Measurements from ENCODE around the gene LIMCH1.

Gene LIMCH1

DNA sequence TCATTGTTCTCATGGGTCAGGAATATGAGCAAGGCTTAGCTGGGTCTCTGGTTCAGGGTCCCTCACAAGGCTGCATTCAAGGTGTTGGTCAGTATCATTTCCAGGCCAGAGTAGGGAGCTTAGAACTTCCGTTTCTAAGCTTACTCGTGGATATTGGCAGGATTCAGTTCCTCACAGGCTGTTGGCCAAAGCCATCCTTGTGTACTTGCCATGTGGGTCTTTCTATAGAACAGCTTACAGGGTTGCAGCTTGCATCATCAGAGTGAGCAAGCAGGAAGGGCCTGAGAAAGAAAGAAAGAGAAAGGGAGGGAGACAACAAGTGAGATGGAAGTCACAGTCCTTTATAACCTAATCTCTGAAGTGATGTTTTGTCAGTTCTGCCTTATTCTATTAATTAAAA is 5.1 kb upstream of the LIMCH1 start:
- no peak for DNase-seq (ENCODE audit: low read depth)

DNA sequence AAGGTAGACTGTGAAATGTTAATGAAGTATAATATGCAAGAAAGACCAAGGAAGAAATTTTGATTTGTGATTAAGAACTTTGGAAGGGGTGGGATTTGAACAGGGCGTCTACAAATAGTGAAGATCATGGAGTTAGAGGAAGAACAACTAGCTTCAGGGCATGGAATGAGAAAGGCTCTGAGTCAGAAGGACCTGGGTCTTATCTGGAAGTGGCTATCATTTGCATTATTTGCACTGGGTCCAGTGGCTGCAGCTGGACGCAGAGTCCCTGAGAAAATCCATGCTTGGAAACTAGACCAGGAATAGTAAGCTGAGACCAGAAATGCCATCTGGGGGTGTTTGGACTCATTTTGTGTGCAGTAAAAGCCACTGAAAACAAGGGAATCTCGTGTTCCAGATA is 4.3 kb upstream of the LIMCH1 start:
- no peak for DNase-seq (ENCODE audit: low read depth)

DNA sequence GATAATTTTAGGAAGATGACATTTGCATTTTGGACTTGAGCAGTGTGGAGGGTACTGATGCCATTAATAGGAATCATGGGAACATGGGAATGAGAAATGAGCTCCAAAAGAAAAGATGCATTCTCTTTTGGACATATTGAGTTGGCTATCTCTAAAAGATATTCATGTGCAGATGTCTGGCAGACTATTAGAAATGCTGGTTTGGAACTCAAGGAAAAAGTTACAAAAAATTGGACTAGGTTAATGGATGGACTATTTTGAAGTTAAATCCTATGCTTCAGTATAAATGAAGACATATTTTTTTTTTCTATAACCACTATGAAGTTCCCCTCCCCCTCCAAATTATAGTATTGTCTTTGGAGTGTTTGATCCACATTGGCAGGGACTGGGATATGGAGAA is 3.6 kb upstream of the LIMCH1 start:
- DNase-seq (ENCODE audit: low read depth) = no peak

DNA sequence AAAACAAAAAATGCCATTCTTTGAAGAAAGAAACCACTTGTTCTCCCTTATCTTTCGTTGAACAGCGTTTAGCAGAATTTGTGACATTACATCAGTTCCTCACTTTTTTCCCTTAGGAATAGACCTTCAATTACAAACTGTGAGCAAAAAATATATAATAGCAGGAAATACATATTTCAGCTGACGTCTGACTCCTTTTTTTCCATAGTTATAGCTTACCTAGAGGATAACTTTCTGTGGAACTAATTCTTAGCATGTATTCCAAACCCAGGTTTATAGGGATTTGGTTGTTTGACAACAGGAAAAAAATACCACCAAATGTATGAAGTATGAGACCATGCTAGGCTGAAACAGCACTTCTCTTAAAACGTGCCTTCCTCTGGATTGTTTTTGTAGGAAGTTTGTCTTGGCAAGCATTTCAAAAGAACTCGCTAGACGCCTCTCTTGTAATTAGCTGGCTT is 2.0 kb upstream of the LIMCH1 start:
- DNase-seq (ENCODE audit: low read depth) = no peak

DNA sequence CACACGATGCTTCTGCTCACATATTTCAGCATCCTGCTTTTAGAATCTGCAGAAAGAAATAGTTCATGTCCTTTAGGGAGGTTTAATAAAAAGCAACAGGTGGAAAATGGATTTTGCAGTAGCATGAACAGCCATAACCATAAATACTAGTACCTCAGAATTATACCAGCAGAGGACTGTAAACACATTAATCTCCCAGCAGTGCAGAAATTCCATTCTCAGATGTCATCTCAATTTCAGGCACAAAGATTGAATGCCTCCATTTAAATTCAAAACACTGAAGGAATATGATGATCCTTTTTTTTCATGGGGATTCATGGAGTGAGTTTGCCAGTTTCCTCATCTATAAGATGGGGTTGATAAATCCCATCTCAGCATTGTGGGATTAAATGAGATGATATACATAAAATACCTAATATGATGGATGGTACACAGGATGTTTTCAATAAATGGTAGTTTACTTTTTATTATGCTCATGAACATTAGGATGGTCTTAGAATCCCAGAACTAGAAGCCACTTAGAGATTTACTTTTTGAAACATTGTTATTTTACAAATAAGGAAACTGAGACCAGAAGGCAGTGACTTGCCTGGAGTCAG is 566 bp upstream of the LIMCH1 start:
- no peak for DNase-seq (ENCODE audit: low read depth)

DNA sequence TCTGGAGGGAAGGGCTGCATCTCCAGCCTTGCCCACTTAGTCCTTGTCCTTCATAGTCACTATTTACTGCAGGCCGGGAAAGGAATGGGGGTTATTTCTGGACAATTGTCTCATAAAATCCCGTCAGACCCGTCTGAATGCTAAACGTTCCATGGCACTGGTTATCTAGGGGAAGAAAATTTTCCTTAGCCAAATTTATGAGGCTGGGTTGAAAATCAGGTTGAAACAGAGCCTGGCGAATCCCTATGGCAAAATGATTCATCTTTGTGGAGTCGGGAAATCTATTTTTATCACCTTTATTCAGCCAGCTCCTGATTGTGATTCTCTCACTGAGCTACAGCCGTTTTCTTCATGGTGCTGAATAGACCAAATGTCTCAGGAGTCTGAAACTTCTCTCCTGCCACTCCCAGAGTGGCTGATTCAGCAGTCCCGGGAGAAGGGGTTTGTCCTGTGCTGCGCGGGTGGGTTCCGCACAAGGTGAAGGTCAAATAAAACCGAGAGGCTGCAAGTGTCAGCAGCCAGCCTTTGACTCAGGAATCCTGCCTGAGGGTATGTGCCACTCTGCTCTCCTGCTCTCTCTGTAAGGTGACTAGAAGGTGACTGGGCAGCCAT is 1.0 kb downstream of the LIMCH1 start:
- no peak for DNase-seq (ENCODE audit: low read depth)

DNA sequence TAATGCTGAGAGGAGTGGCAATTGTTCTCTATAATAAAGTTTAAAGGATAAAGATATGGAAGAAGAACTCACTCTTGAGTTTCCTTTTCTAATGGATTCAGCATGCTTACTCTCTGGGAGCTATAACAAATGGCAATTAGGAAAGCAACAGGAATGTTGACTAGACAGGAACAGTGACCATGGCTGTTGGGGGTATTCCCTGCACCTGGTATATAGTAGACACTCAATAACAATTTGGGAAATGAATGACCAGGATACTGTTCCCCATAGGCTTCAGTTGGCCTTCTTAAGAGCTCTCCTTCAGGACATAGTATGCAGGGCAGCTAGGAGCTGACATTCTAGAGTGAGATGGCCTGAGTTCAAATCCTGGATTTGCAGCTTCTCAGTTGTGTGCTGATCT is 1.8 kb downstream of the LIMCH1 start:
- no peak for DNase-seq (ENCODE audit: low read depth)

DNA sequence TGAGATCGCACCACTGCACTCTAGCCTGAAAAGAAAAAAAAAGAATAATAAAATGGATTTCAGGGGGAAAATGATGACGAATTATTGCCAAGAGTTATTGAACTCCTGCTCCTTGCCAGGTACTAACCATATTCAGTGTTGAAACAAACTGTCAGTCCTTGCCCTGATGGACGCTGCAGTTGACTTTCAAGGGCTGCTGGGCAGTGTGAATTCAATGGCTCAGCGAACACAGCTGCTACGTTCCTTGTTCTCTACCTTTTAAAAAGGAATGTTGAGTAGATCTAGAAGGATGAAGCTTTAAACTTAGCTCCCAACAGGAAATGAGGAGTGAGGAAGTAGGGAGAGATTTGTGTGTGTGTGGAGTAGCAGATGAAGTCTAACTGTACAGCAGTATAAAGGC is 2.7 kb downstream of the LIMCH1 start:
- DNase-seq (ENCODE audit: low read depth) = no peak

DNA sequence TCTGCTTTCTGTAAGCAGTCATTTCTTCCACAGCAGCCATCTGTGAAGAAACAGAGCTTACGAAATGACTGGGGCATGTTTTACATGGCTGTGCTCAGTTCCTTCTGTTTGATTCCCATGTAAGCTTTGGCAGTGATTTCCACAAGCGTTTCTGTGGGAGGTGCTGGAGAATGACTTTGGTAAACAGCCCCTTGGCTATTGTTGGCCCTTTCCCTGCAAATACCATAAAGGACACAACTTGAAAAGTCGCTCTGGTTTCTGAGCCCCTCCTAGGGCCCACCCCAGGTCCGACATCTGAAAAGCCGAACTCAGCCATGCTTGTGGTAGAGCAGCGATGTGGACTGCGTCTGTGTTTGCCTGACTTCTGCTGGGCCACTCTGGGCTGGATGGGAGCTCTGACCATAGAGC is 3.7 kb downstream of the LIMCH1 start:
- DNase-seq (ENCODE audit: low read depth) = peak; percentile 16

DNA sequence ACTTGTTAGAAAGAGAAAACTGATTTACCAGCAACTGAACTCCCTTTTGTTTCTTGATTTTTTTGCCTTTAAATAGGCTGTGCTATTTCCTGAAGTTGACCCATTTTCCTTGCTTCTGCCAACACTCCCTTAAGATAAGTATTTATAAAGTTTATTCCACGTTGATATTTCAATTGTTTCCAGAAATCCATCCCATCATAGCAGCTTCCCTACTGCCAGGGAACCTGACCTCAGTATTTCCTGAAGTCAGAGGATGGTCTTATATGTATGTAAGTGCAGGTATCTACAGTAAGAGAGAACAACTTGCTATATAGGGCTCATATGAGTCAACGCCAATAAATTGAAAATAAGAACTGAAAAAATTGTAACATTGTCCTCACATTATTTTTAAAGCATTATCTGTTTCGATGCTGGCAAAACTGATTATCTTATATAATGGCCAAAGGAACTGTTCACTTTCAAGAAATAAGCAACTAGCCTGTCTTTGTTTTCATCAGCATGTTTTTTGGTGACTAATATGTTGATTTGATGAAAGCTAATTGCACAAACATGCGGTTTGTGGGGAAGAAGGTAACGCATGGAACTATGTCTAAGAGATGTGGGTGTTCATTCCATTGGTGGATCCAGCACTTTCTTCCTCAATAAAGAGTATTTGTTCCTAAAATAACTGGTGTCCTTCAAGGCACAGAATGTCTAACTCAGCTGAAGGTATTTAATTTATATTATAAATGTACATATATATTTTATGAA is 4.7 kb downstream of the LIMCH1 start:
- DNase-seq (ENCODE audit: low read depth) = no peak

DNA sequence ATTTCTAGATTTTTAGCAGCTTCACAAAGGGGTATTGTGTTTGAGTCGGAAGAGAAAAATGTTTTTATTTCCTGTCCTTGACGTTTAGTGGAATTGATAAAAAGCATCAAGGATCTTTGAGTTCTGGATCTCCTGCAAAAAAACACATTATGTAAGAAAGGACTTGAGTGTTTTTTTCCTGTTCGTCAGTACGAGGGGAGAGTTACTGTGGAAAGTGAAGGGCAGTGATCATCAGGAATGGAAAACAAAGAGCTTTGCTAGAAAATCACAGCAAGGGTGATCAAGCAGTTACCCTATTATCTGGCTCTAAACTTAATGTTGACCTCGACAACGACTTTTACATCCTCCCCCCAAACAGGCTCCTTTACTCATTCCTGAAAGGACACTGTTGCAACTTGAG is 7.3 kb downstream of the LIMCH1 start:
- DNase-seq (ENCODE audit: low read depth) = no peak

DNA sequence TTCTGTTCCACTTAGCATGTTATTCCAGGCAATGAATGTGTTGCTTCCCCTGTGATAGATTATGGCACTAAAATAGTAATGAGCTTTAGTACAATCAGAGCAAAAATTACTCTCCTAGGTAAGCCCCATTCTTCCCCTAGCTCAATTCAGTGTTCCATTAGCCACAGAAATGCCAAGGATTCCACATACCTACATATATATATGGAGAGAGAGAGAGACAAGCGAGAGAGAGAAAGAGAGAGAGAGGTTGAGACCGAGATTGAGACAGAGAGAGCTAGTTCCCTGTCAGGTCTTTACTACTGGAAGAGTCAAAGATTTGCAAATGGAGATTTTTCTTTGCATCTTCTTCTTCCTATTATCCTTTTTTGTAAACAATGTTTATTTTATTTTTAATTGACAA is 8.7 kb downstream of the LIMCH1 start:
- DNase-seq (ENCODE audit: low read depth) = no peak

DNA sequence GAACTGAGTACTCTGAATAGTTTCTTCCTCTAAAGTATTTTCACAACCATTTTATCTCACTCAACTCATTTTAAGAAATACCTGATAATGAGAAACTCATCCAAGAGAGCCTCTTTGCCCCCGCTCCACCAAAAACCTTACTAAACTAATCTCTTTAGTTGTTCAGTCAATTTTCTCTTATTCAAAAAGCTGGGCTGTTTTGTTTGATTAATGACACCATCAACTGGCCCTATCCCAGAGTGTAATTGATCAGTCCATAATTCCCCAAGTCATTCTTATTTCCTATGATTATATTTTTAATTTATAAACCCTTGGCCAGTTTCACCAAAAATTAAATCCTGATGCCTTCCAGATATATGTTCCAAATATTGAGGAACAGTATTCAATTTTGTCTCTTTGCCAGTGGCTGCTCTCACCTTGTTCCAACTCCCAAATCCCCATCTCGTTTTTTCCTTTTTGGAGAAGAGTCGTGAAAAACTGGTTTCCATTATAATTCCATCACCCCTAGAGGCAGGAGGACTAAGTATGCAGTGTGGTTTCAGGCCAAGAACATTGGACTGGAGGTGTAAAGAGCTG is 10.4 kb downstream of the LIMCH1 start:
- no peak for DNase-seq (ENCODE audit: low read depth)

DNA sequence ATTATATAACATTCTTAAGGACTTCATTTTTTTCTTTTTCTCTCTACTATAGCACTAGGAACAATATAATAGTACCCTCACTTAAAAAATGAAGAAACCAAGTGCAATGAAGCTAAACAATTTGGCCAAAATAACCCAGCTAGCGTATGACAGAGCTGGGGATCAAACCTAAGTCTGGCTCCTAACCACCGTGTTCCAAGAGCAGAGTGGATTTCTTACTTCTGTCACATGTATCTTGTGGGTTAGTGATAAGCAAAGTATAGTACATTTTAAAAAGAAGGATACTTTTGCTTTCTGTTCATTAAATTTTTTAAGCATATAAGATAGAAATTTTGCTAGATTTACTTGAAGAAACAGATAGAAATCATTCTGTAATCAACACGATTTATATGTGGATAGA is 11.5 kb downstream of the LIMCH1 start:
- no peak for DNase-seq (ENCODE audit: low read depth)

DNA sequence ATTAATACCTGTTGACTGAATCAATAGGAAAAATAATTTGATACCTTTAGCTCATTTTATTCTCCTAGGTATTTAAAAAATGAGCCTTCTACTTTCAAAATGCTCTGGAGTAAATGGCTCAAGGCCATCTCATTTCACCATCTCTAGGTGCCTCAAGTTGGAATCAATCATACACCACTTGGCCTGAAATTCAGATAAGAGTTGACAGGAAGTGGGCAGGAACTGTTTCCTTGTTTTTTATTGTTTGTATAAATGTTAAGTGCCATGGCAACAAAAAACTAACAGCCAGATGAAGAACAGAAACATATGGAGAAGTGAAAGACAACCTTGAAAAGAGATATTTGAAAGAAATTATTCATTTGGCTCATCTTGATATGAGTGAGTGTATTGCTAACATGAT is 12.4 kb downstream of the LIMCH1 start:
- no peak for DNase-seq (ENCODE audit: low read depth)

DNA sequence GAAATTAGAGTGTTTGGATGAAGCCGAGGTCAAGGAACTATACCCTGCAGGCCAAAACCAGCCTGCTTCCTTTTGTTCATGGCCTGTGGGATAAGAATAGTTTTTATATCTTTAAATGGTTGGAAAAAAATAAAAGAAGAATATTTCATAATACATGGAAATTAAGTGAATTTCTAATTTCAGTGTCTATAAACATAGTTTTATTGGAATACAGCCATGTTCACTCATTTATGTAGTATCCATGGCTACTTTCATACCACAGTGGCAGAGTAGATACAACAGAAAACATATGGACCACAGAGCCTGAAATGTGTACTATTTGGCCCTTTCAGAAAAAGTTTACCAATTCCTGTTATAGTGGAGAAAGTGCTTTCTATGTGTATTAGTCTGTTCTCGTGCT is 13.6 kb downstream of the LIMCH1 start:
- no peak for DNase-seq (ENCODE audit: low read depth)

DNA sequence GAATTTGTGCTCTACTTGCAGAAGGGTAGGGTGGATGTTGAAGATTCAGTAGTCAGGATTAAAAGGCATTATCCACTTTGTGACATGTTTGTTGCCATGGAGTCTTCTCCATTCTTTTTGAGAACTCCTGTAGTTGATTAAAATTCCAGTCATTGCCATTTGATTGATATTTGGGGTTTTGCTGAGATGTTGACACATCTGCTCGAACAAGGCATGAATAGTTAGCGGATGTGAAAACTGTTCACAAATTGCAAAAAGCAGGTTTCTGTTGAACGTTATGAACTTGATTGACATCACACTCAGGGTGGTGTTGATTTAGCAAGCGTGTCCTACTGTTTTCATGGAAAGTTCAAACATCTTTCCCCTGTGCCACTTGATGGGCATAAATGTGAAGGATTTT is 16.9 kb downstream of the LIMCH1 start:
- no peak for DNase-seq (ENCODE audit: low read depth)

DNA sequence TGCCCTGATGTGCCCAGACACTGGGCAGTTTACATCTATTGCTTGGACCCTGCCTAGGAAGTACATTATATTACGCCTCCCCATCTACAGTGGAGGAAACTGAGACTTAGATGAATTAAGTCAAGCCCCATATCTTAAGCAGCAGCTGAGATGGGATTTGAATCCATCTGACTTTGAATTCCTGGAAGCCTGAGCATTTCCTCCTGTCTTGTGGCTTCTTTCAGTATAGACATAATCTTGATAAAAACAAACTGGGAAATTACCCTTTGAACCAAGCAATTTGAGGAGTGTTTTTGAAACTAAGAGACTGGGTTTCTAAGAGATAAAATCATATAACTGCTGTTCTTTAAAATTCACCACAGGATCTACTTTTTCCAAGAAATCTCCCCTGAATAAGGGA is 18.6 kb downstream of the LIMCH1 start:
- no peak for DNase-seq (ENCODE audit: low read depth)

DNA sequence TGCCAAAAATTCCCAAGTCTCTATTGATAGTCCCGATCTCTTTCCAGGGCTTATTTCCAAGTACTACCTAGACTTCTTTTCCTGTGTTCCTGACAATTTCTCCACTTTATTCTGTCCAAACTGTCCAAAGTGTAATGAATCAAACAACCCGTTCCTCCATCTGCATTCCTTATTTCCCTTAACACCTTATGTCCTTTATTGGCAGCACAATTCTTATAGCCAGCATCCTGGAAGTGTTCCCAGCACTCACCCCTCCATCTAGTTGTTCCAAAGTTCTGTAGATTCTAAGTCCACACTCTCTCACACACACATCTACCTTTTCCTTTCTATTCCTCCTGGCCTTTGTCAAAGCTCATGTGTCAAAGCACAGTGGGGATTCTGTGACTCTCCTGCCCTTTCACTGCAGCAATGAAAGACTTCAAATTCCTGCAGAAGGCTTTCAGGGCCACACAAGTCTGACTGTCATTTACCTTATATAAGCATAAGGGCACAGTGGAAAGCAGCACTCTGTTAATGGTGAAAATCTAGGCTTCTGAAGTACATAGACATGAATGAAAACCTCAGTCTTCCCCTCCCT is 22.1 kb downstream of the LIMCH1 start:
- DNase-seq (ENCODE audit: low read depth) = no peak

DNA sequence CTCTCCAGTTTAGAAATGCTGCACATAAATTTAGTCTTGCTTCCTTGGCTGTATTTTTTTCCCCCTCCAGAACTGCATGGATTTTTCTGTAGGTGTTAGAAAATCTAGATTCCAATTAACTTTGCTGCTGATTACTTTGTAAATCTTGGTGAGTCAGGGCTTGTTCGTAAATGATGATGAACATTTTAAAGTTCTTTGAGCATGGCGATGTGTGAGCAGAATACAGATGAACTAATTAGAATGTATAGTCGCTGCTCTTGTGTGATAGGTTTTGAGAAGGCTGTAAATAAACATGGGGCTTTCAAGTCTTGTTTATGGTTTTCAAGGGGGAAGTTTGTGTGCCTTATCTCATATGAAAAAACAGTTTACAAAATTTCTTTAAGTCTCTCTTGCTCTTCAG is 23.3 kb downstream of the LIMCH1 start:
- no peak for DNase-seq (ENCODE audit: low read depth)

DNA sequence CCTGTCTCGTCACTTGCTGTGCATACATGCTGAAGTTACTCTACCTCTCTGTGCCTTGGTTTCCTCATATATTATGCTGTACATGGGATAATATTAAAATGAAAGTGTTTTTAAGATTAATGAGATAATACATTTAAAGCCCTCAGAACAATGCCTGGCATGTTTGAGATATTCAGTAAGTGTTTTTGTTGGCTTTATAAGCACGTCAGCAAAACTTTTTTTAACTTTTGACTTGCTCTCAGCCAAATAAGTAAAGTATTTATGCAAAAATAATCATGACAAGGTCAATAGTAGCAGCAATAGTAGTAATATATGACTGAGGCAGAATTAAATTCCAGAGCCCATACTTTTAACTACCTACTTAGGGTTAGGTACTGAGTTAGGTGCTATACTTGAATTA is 29.2 kb downstream of the LIMCH1 start:
- DNase-seq (ENCODE audit: low read depth) = no peak

DNA sequence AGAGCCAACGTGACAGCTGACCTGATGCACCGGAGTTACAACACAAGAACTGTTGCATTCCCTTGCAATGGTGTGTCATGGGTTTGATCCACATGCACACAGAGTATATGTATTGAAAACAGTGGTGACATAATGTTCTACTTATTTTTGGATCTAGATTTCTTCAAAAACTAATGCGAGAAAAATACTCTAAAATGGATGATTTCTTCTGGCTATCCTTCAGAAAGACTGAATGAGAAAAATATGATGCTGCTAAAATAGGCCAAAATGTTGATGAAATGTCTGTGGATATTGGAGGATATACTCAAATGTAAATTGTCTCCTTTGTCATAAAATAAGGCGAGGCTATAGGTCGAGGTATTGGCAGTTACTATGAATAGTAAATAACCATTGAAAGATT is 30.4 kb downstream of the LIMCH1 start:
- DNase-seq (ENCODE audit: low read depth) = no peak

DNA sequence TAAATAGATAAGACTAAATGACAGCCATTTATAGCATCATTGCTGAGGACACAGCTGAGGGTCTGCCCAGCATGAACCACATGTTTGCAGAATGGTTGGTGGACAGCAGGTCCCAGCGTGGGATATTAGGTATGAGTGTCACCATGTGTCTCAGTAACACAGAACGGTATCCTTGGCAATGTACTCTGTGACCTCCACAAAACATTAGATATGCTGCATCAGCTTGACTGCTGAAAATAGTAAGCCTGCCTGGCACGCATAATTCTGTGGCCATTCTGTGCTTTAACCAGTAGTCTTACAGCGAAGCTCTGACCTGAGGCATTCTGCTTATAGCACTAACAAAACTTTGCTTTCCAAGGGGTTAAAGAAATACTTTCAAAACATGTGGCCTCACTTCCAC is 32.0 kb downstream of the LIMCH1 start:
- no peak for DNase-seq (ENCODE audit: low read depth)
